ENCODE results near the gene SUB1. TPM values are rescaled to one million over a fixed set of nuclear protein-coding genes. Genes with fewer than 3 reads are reported as not detected.
"Not testable (repeated sequence)": the region's sequence is repeated elsewhere in the genome, so short reads cannot be mapped to it uniquely, and the experiment has no call there.

Gene SUB1
- polyA plus RNA-seq, 1 of the 3 experiments (the other 2 are of a cell fraction), result 50.8 TPM

DNA sequence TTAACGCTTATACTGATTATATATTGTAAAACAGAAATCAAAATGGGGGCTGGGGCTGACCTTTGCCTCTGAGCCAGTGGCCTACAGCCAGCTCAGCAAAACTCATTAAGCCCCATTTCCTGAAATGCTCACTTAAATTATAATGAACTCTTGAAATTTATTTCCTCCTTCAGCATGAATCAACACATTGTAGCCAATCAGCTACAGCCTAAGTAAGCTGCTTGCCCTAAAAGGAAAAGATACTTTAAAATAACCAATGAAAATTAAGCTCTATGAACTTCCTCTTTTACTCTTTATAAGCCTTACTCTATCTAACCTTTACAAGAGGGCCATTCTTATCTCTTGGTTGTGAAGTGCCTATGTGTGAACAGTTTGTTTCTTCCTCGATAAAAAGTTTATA, 33.5 kb upstream of the SUB1 start:
- ChIA-PET POLR2A (no interaction called here), CTCF (interaction anchor here (1.0 to 1.7 kb wide), 2 partner anchors 9 to 38 kb away, joined by 3 to 5 read pairs; no protein-coding TSS in a partner anchor)
- Histone ChIP-seq H3K9me3 (no peaks in the 10 kb centered on the region), H3K9me2 (no peaks in the 10 kb centered on the region), H3F3A (replicated peaks; ENCODE audit: insufficient read depth) (no peaks in the 10 kb centered on the region), H3K27ac (ENCODE audit: low read depth in 2 of 2, low read length in 1 of 2) (no peak overlapping the region), H3K79me2 (ENCODE audit: insufficient read depth) (no peaks in the 10 kb centered on the region), H3K4me3 (ENCODE audit: low read depth in 2 of 2, low read length in 1 of 2) (no peak overlapping the region), H3K27me3 (ENCODE audit: insufficient read depth) (no peaks in the 10 kb centered on the region), H3K36me3 (replicated peaks in 1 of 2; ENCODE audit: control insufficient read depth in 1 of 2, insufficient read depth in 2 of 2, low read length in 1 of 2) (no peaks in the 10 kb centered on the region), H3K4me1 (ENCODE audit: control insufficient read depth in 1 of 2, insufficient read depth in 2 of 2, low read depth in 1 of 2, low read length in 1 of 2) (no peaks in the 10 kb centered on the region), H3K4me2 (no peak overlapping the region), H2AFZ (ENCODE audit: low read depth) (no peak overlapping the region), H4K20me1 (ENCODE audit: insufficient read depth) (no peaks in the 10 kb centered on the region), H3K9ac (no peak overlapping the region)
- WGBS (ENCODE audit: low lambda C conversion rate), result 69% methylated on average over 2 of the region's 2 CpGs
- DNase-seq, result no peak
- TF ChIP-seq TEAD4 (IDR thresholded peaks at IDR 0.05; ENCODE audit: borderline replicate concordance, insufficient read depth) (no peak), NRF1 (IDR thresholded peaks at IDR 0.05; ENCODE audit: low read depth, low read length) (no peak), RXRA (IDR thresholded peaks at IDR 0.05; ENCODE audit: borderline replicate concordance, low read depth) (no peak), ELF1 (IDR thresholded peaks at IDR 0.05) (no peak)
- TF ChIP-seq, protein P1, sequence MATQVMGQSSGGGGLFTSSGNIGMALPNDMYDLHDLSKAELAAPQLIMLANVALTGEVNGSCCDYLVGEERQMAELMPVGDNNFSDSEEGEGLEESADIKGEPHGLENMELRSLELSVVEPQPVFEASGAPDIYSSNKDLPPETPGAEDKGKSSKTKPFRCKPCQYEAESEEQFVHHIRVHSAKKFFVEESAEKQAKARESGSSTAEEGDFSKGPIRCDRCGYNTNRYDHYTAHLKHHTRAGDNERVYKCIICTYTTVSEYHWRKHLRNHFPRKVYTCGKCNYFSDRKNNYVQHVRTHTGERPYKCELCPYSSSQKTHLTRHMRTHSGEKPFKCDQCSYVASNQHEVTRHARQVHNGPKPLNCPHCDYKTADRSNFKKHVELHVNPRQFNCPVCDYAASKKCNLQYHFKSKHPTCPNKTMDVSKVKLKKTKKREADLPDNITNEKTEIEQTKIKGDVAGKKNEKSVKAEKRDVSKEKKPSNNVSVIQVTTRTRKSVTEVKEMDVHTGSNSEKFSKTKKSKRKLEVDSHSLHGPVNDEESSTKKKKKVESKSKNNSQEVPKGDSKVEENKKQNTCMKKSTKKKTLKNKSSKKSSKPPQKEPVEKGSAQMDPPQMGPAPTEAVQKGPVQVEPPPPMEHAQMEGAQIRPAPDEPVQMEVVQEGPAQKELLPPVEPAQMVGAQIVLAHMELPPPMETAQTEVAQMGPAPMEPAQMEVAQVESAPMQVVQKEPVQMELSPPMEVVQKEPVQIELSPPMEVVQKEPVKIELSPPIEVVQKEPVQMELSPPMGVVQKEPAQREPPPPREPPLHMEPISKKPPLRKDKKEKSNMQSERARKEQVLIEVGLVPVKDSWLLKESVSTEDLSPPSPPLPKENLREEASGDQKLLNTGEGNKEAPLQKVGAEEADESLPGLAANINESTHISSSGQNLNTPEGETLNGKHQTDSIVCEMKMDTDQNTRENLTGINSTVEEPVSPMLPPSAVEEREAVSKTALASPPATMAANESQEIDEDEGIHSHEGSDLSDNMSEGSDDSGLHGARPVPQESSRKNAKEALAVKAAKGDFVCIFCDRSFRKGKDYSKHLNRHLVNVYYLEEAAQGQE (IDR thresholded peaks at IDR 0.05; ENCODE audit: low read depth, low read length), result no peak

DNA sequence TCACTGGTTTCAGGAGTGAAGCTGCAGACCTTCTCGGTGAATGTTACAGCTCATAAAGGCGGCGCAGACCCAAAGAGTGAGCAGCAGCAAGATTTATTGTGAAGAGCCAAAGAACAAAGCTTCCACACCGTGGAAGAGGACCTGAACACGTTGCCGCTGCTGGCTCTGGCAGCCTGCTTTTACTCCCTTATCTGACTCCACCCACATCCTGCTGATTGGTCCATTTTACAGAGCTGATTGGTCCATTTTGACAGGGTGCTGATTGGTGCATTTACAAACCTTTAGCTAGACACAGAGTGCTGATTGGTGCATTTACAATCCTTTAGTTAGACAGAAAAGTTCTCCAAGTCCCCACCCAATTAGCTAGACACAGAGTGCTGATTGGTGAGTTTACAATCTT, 32.9 kb upstream of the SUB1 start:
- POLR2A ChIA-PET; H3K27me3 ChIP-seq (ENCODE audit: insufficient read depth); H3F3A ChIP-seq (replicated peaks; ENCODE audit: insufficient read depth); H3K4me1 ChIP-seq (ENCODE audit: control insufficient read depth in 1 of 2, insufficient read depth in 2 of 2, low read depth in 1 of 2, low read length in 1 of 2); H2AFZ ChIP-seq (ENCODE audit: low read depth); H3K9me2 ChIP-seq; DNase-seq; H3K36me3 ChIP-seq (replicated peaks in 1 of 2; ENCODE audit: control insufficient read depth in 1 of 2, insufficient read depth in 2 of 2, low read length in 1 of 2); H3K9me3 ChIP-seq; H3K27ac ChIP-seq (ENCODE audit: low read depth in 2 of 2, low read length in 1 of 2); H3K4me2 ChIP-seq; H3K79me2 ChIP-seq (ENCODE audit: insufficient read depth); H4K20me1 ChIP-seq (ENCODE audit: insufficient read depth); H3K4me3 ChIP-seq (ENCODE audit: low read depth in 2 of 2, low read length in 1 of 2); H3K9ac ChIP-seq: not testable (repeated sequence)
- CTCF ChIA-PET, result interaction anchor here (1.7 kb wide), 1 partner anchor 37 kb away, joined by 5 read pairs; no protein-coding TSS in a partner anchor
- 82% methylated on average over 6 of the region's 6 CpGs for WGBS (ENCODE audit: low lambda C conversion rate)

DNA sequence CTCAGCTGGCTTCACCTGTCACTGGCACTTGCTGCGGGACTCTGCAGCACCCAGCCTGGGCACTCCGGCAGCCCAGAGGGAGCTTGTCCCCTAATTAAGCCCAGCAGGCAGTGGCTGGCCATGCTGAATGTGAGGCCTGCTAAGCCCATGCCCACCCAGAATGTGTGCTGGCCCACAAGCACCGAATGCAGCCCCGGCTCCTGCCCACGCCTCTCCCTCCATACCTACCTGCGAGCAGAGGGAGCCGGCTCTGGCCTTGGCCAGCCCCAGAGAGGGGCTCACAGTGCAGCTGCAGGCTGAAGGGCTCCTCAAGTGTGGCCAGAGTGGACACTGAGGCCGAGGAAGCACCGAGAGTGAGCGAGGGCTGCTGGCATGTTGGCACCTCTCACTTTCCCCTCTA, 32.4 kb upstream of the SUB1 start:
- 86% methylated on average over 7 of the region's 10 CpGs for WGBS (ENCODE audit: low lambda C conversion rate)
- Histone ChIP-seq H3K9me3 (no peaks in the 10 kb centered on the region), H4K20me1 (ENCODE audit: insufficient read depth) (no peaks in the 10 kb centered on the region), H3K9me2 (no peaks in the 10 kb centered on the region), H3K9ac (no peak overlapping the region), H3K36me3 (replicated peaks in 1 of 2; ENCODE audit: control insufficient read depth in 1 of 2, insufficient read depth in 2 of 2, low read length in 1 of 2) (no peaks in the 10 kb centered on the region), H3K4me1 (ENCODE audit: control insufficient read depth in 1 of 2, insufficient read depth in 2 of 2, low read depth in 1 of 2, low read length in 1 of 2) (no peaks in the 10 kb centered on the region), H3K4me2 (no peak overlapping the region), H3K27me3 (ENCODE audit: insufficient read depth) (no peaks in the 10 kb centered on the region), H3K27ac (ENCODE audit: low read depth in 2 of 2, low read length in 1 of 2) (no peak overlapping the region), H3K79me2 (ENCODE audit: insufficient read depth) (no peaks in the 10 kb centered on the region), H3F3A (replicated peaks; ENCODE audit: insufficient read depth) (no peaks in the 10 kb centered on the region), H3K4me3 (ENCODE audit: low read depth in 2 of 2, low read length in 1 of 2) (no peak overlapping the region), H2AFZ (ENCODE audit: low read depth) (no peak overlapping the region)
- ChIA-PET POLR2A (no interaction called here), CTCF (interaction anchor here (1.7 kb wide), 1 partner anchor 37 kb away, joined by 5 read pairs; no protein-coding TSS in a partner anchor)
- DNase-seq, result no peak
- TF ChIP-seq SMC3 (IDR thresholded peaks at IDR 0.05; ENCODE audit: low read depth, low read length) (no peak), MEF2A (IDR thresholded peaks at IDR 0.05; ENCODE audit: borderline replicate concordance, low read depth) (no peak), NFIC (IDR thresholded peaks at IDR 0.05; ENCODE audit: borderline replicate concordance) (no peak), YY1 (IDR thresholded peaks at IDR 0.05; ENCODE audit: low read depth) (no peak), ELF1 (IDR thresholded peaks at IDR 0.05) (no peak), RCOR1 (IDR thresholded peaks at IDR 0.05; ENCODE audit: low read length) (no peak), FOXJ3 (CRISPR knock-in tag; IDR thresholded peaks at IDR 0.05) (no peak), TAF1 (IDR thresholded peaks at IDR 0.05; ENCODE audit: borderline replicate concordance, low read depth, low read length) (no peak)
- TF ChIP-seq, protein P2, sequence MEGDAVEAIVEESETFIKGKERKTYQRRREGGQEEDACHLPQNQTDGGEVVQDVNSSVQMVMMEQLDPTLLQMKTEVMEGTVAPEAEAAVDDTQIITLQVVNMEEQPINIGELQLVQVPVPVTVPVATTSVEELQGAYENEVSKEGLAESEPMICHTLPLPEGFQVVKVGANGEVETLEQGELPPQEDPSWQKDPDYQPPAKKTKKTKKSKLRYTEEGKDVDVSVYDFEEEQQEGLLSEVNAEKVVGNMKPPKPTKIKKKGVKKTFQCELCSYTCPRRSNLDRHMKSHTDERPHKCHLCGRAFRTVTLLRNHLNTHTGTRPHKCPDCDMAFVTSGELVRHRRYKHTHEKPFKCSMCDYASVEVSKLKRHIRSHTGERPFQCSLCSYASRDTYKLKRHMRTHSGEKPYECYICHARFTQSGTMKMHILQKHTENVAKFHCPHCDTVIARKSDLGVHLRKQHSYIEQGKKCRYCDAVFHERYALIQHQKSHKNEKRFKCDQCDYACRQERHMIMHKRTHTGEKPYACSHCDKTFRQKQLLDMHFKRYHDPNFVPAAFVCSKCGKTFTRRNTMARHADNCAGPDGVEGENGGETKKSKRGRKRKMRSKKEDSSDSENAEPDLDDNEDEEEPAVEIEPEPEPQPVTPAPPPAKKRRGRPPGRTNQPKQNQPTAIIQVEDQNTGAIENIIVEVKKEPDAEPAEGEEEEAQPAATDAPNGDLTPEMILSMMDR (IDR thresholded peaks at IDR 0.05), result no peak
- TF ChIP-seq, protein P3, sequence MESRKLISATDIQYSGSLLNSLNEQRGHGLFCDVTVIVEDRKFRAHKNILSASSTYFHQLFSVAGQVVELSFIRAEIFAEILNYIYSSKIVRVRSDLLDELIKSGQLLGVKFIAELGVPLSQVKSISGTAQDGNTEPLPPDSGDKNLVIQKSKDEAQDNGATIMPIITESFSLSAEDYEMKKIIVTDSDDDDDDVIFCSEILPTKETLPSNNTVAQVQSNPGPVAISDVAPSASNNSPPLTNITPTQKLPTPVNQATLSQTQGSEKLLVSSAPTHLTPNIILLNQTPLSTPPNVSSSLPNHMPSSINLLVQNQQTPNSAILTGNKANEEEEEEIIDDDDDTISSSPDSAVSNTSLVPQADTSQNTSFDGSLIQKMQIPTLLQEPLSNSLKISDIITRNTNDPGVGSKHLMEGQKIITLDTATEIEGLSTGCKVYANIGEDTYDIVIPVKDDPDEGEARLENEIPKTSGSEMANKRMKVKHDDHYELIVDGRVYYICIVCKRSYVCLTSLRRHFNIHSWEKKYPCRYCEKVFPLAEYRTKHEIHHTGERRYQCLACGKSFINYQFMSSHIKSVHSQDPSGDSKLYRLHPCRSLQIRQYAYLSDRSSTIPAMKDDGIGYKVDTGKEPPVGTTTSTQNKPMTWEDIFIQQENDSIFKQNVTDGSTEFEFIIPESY (IDR thresholded peaks at IDR 0.05; ENCODE audit: borderline replicate concordance, low read depth), result no peak
